Hepatocyte (in vitro differentiated cells): ENCODE data around the gene SPDYE9. TPM values are rescaled to one million over a fixed set of nuclear protein-coding genes. Genes with fewer than 3 reads are reported as not detected.
"Not testable (repeated sequence)": the region's sequence is repeated elsewhere in the genome, so short reads cannot be mapped to it uniquely, and the experiment has no call there.

Experiments used
- DNase-seq: peaks from one replicate; pipeline ENCODE4 v3.0.0-alpha.2; 2016; ENCODE audit warnings: low spot score
- H2AFZ ChIP-seq: fragments of 200-600 bp; sonication (generic); 2 replicates; pipeline ENCODE4 v1.6.0; 2016; ENCODE audit warnings: antibody characterized with exemption, mild to moderate bottlenecking
- H3K27ac ChIP-seq: fragments of 200-600 bp; sonication (generic); 2 replicates; pipeline ENCODE4 v1.5.1; 2016; ENCODE audit warnings: mild to moderate bottlenecking
- H3K27me3 ChIP-seq: fragments of 200-600 bp; sonication (generic); 2 replicates; pipeline ENCODE4 v1.6.1; 2016
- H3K36me3 ChIP-seq: fragments of 200-600 bp; sonication (generic); replicated peaks from 2 replicates; pipeline ENCODE4 v1.5.1; 2016; ENCODE audit warnings: low read depth; ENCODE audit not compliant: insufficient read depth
- H3K4me1 ChIP-seq: fragments of 200-600 bp; sonication (generic); 2 replicates; pipeline ENCODE4 v1.5.1; 2016; ENCODE audit warnings: mild to moderate bottlenecking, moderate library complexity; ENCODE audit not compliant: insufficient read depth
- H3K4me2 ChIP-seq: fragments of 200-600 bp; sonication (generic); 2 replicates; pipeline ENCODE4 v1.6.0; 2016
- H3K4me3 ChIP-seq: fragments of 200-600 bp; sonication (generic); 2 replicates; pipeline ENCODE4 v1.5.1; 2016; ENCODE audit warnings: mild to moderate bottlenecking
- H3K79me2 ChIP-seq: fragments of 200-600 bp; sonication (generic); 2 replicates; pipeline ENCODE4 v1.6.0; 2017; ENCODE audit warnings: mild to moderate bottlenecking
- H3K9me2 ChIP-seq: fragments of 200-600 bp; sonication (generic); replicated peaks from 2 replicates; pipeline ENCODE4 v1.6.0; 2017; ENCODE audit warnings: mild to moderate bottlenecking; ENCODE audit not compliant: insufficient read depth
- H3K9me3 ChIP-seq: fragments of 200-600 bp; sonication (generic); 2 replicates; pipeline ENCODE4 v1.5.1; 2016; ENCODE audit warnings: low read depth, mild to moderate bottlenecking
- H4K20me1 ChIP-seq: fragments of 200-600 bp; sonication (generic); 2 replicates; pipeline ENCODE4 v1.6.0; 2016; ENCODE audit warnings: mild to moderate bottlenecking; ENCODE audit not compliant: insufficient read depth, poor library complexity, severe bottlenecking
- WGBS: methylation state at CpG from one replicate; pipeline ENCODE4 v1.1.6; 2016; ENCODE audit warnings: low lambda C conversion rate; ENCODE audit errors: missing lambda C conversion rate; 5-methylcytosine and 5-hydroxymethylcytosine counted together
- polyA plus RNA-seq: library from polyadenylated mRNA; unstranded; fragments of >200 nt; fragmentation: Nextera tagmentation; extraction: Ambion mirVana; gene quantifications from 2 replicates; pipeline ENCODE4 v1.2.1, GENCODE V29; 2016
- total RNA-seq: library from RNA; depleted of rRNA; stranded (reverse); fragments of >200 nt; gene quantifications from 2 replicates; pipeline ENCODE4 v1.2.3, GENCODE V29; 2014

SPDYE9 gene
- total RNA-seq (0.07 TPM in 1 of 2 replicates, not detected in the other), polyA plus RNA-seq (0.19 and 0.38 TPM in 2 replicates)

GRCh38 chr7:73085938-73086337, at the start of gene SPDYE9:
Gene SPDYE9 (minus strand): TSS chr7:73086038. CDS start chr7:73084238, 1,800 bp downstream.
- H3K27me3 ChIP-seq, H3K79me2 ChIP-seq, H3K4me2 ChIP-seq, H3K27ac ChIP-seq, H3K4me3 ChIP-seq, DNase-seq, H3K4me1 ChIP-seq, H3K36me3 ChIP-seq, H3K9me2 ChIP-seq, H3K9me3 ChIP-seq, H2AFZ ChIP-seq, H4K20me1 ChIP-seq: not testable (repeated sequence)
- WGBS: 80% methylated on average over 2 of the region's 8 CpGs

GRCh38 chr7:73134866-73135265, 49.0 kb upstream of the SPDYE9 start:
- WGBS: no CpG with 5 or more reads among the region's 2 CpGs
- H3K36me3 ChIP-seq, H3K27ac ChIP-seq, H4K20me1 ChIP-seq, H3K27me3 ChIP-seq, DNase-seq, H3K4me3 ChIP-seq, H3K4me2 ChIP-seq, H3K79me2 ChIP-seq, H3K4me1 ChIP-seq, H3K9me2 ChIP-seq, H3K9me3 ChIP-seq, H2AFZ ChIP-seq: not testable (repeated sequence)

- H3K27ac ChIP-seq, H3K4me1 ChIP-seq, DNase-seq, H3K36me3 ChIP-seq, H4K20me1 ChIP-seq, H3K4me3 ChIP-seq, H3K79me2 ChIP-seq, H3K9me3 ChIP-seq, H3K9me2 ChIP-seq, H2AFZ ChIP-seq, H3K4me2 ChIP-seq, H3K27me3 ChIP-seq: not testable (repeated sequence)
- 90% methylated on average over 2 of the region's 7 CpGs for WGBS
Measured at GRCh38 chr7:73132651-73133217, 46.9 kb upstream of the SPDYE9 start.

- not testable (repeated sequence) for H3K79me2 ChIP-seq, H3K4me3 ChIP-seq, H3K9me2 ChIP-seq, DNase-seq, H3K4me2 ChIP-seq, H3K36me3 ChIP-seq, H4K20me1 ChIP-seq, H3K27ac ChIP-seq, H3K4me1 ChIP-seq, H2AFZ ChIP-seq, H3K9me3 ChIP-seq, H3K27me3 ChIP-seq
- no CpG with 5 or more reads among the region's 2 CpGs for WGBS
Measured at GRCh38 chr7:73130612-73131011, 44.8 kb upstream of the SPDYE9 start.

- not testable (repeated sequence) for H4K20me1 ChIP-seq, DNase-seq, H3K36me3 ChIP-seq, H2AFZ ChIP-seq, H3K4me1 ChIP-seq, H3K27me3 ChIP-seq, H3K9me2 ChIP-seq, H3K27ac ChIP-seq, H3K4me2 ChIP-seq, H3K9me3 ChIP-seq, H3K79me2 ChIP-seq, H3K4me3 ChIP-seq
- WGBS: no CpG with 5 or more reads among the region's 1 CpG
Measured at GRCh38 chr7:73124126-73124525, 38.3 kb upstream of the SPDYE9 start.

GRCh38 chr7:73122778-73123447, 37.1 kb upstream of the SPDYE9 start:
- H4K20me1 ChIP-seq, H3K9me2 ChIP-seq, H3K36me3 ChIP-seq, H3K27ac ChIP-seq, H3K4me2 ChIP-seq, DNase-seq, H3K9me3 ChIP-seq, H3K27me3 ChIP-seq, H2AFZ ChIP-seq, H3K79me2 ChIP-seq, H3K4me3 ChIP-seq, H3K4me1 ChIP-seq: not testable (repeated sequence)
- WGBS: 75% methylated on average over 3 of the region's 4 CpGs

GRCh38 chr7:73118155-73118554, 32.3 kb upstream of the SPDYE9 start:
- not testable (repeated sequence) for H3K4me3 ChIP-seq, H4K20me1 ChIP-seq, H3K27me3 ChIP-seq, H3K9me3 ChIP-seq, DNase-seq, H3K4me1 ChIP-seq, H3K4me2 ChIP-seq, H3K9me2 ChIP-seq, H3K36me3 ChIP-seq, H2AFZ ChIP-seq, H3K79me2 ChIP-seq, H3K27ac ChIP-seq
- no CpG with 5 or more reads among the region's 1 CpG for WGBS

- no CpG with 5 or more reads among the region's 8 CpGs for WGBS
- not testable (repeated sequence) for H3K27me3 ChIP-seq
Measured at GRCh38 chr7:73057811-73058210, 28.0 kb downstream of the SPDYE9 start, which contains the start of gene SPDYE11. Gene SPDYE11 (minus strand): TSS chr7:73057911. CDS start chr7:73056111, 1,800 bp downstream.

GRCh38 chr7:73029666-73030065, 56.2 kb downstream of the SPDYE9 start, which contains the start of gene SPDYE8:
Gene SPDYE8 (minus strand): TSS chr7:73029766. CDS start chr7:73027966, 1,800 bp downstream.
- no CpG with 5 or more reads among the region's 8 CpGs for WGBS

More at GRCh38 chr7:73057811-73058210, 28.0 kb downstream of the SPDYE9 start, which contains the start of gene SPDYE11:
- H3K79me2 ChIP-seq, H3K4me3 ChIP-seq, H3K4me1 ChIP-seq, H3K4me2 ChIP-seq, H3K9me3 ChIP-seq, H3K9me2 ChIP-seq, H2AFZ ChIP-seq, H3K36me3 ChIP-seq, H4K20me1 ChIP-seq, H3K27ac ChIP-seq, DNase-seq: not testable (repeated sequence)

More at GRCh38 chr7:73029666-73030065, 56.2 kb downstream of the SPDYE9 start, which contains the start of gene SPDYE8:
- H3K27ac ChIP-seq, DNase-seq, H3K4me3 ChIP-seq, H3K4me1 ChIP-seq, H3K4me2 ChIP-seq, H3K27me3 ChIP-seq, H2AFZ ChIP-seq, H3K36me3 ChIP-seq, H3K9me2 ChIP-seq, H4K20me1 ChIP-seq, H3K9me3 ChIP-seq, H3K79me2 ChIP-seq: not testable (repeated sequence)
